Measurements from ENCODE around the gene BCLAF1.

DNA sequence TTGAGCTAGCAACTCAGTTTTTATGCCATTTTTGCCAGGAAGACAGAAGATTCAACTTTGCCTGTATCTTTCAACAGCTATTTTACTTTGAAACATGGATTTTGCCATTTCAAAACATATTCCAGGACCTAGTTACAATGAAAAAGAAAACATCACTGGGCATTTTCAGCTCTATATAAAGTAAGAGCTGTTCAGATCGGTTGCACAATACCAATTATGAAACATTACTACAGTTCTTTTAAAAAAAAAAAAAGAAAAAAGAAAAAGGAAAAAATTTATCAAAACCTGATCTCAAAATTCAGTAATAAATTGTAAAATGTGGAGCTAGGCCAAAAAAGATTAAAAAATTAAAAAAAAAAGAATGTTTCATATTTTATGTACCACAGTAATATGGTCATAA lies 15.6 kb downstream of the BCLAF1 start:
- TF ChIP-seq CTCF (optimal IDR thresholded peaks at IDR 0.05 in 1 of 3, IDR thresholded peaks at IDR 0.05 in 1 of 3, conservative IDR thresholded peaks at IDR 0.05 in 1 of 3; ENCODE audit: extremely low read depth in 1 of 3, insufficient read depth in 2 of 3, low read length in 3 of 3) (no peak), EZH2 (IDR thresholded peaks at IDR 0.05; ENCODE audit: low read length) (no peak)

Measured in keratinocyte (primary cell).